ENCODE measurements around the gene ZKSCAN1. TPM values are rescaled to one million over a fixed set of nuclear protein-coding genes. Genes with fewer than 3 reads are reported as not detected.

The ZKSCAN1 gene
- total RNA-seq, 1 experiment from 2014 or later: 61.2 TPM

DNA sequence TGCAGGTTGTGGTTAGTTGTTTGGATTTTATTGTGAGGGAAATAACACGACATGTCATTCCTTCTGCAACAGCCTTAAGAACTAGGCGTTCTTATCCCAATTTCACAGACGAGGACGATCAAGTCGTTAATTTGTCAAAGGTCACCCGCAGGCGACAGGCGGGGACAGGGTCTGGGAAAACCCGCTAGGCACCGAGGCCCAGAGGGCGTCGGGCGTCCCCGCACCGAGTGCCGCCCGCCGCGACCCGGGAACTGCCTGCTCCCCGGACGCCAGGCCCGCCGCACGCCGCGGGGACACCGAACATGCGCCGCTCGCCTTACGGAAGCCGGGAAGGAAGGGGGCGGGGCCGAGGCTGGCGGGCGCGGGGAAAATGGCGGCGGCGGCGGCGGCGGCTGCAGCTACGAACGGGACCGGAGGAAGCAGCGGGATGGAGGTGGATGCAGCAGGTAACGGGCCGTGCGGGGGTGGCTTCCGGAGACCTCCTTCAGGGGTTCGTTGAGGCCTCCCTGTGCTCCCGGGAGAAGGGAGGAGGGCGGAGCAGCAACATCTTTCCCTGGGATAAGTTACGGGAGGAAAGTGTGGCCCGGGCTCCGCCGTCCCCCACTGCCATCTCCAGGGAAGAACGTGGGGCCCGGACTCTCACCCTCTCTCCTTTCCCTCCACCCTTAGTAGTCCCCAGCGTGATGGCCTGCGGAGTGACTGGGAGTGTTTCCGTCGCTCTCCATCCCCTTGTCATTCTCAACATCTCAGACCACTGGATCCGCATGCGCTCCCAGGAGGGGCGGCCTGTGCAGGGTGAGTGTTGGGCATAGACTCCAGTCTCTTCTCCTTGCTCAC lies 73.4 kb downstream of the ZKSCAN1 start, which contains the start of gene COPS6:
TSS of gene COPS6 (plus strand) at position 349 of the 837 bp plus-strand sequence. CDS start at position 371, 22 bp downstream.
- Histone ChIP-seq H3K4me2 (ENCODE audit: low read length) (peak within 1 kb of the TSS; percentile 83), H3K9me3 (ENCODE audit: control insufficient read depth in 1 of 2, insufficient read depth in 1 of 2, low read depth in 1 of 2, low read length in 2 of 2) (no peaks in the 10 kb centered on the region), H3K27ac (ENCODE audit: low read depth, low read length) (peak within 1 kb of the TSS; percentile 90), H3K4me3 (replicated peaks in 1 of 2; ENCODE audit: low read depth in 1 of 2, low read length in 2 of 2) (peak within 1 kb of the TSS; percentile 91 to 93), H3K27me3 (ENCODE audit: insufficient read depth, low read length) (no peaks in the 10 kb centered on the region), H2AFZ (ENCODE audit: low read depth, low read length, poor library complexity, severe bottlenecking) (no peak within 1 kb of the TSS), H3K4me1 (ENCODE audit: control insufficient read depth in 1 of 2, insufficient read depth in 2 of 2, low read length in 2 of 2) (peaks cover 8 to 38% of the 10 kb centered on the region in 2 experiments), H3K36me3 (ENCODE audit: control insufficient read depth in 1 of 2, insufficient read depth in 2 of 2, low read length in 2 of 2) (peaks cover 14 to 33% of the 10 kb centered on the region in 2 experiments; a peak in 3 of 4 replicates), H3K79me2 (ENCODE audit: insufficient read depth, low read length) (peaks cover 24% of the 10 kb centered on the region), H4K20me1 (ENCODE audit: insufficient read depth) (peaks cover 3% of the 10 kb centered on the region; the same call in 1 of the 2 replicates), H3K9me2 (ENCODE audit: insufficient read depth) (no peaks in the 10 kb centered on the region), H3K9ac (ENCODE audit: low read length) (peak within 1 kb of the TSS; percentile 94)
- DNase-seq (ENCODE audit: low read depth, low spot score): no peak
- intact Hi-C loops (cut with micrococcal nuclease): loop anchor here (1.0 kb wide), 1 partner anchor 11 kb away; no protein-coding TSS in a partner anchor
- BruUV-seq (replicated peaks): no TSS peak
- RAD21 ChIA-PET (ENCODE audit: low non-redundant PET in 1 of 2, low total read pairs in 2 of 2, uncharacterized antibody in 2 of 2, unreplicated experiment in 2 of 2): interaction anchor here in 1 of 2 experiments (0.6 kb wide), 1 partner anchor 185 kb away, joined by 3 read pairs; no protein-coding TSS in a partner anchor
- CTCF ChIA-PET: interaction anchor here (1.5 kb wide), 1 partner anchor 13 kb away, joined by 4 read pairs; the partner anchor contains the start of genes AP4M1 and MCM7
- peak; percentile 45 for ATAC-seq
- POLR2A ChIA-PET: interaction anchor here (1.7 kb wide), 1 partner anchor 13 kb away, joined by 11 read pairs; the partner anchor contains the start of genes AP4M1 and MCM7
- TF ChIP-seq ZNF274 (IDR thresholded peaks at IDR 0.05; ENCODE audit: low read depth, low read length): no peak
- peak; percentile 96 for TF ChIP-seq POLR2AphosphoS5 (IDR thresholded peaks at IDR 0.05; ENCODE audit: low read depth, low read length)
- no peak for TF ChIP-seq TCF7L2 (IDR thresholded peaks at IDR 0.05; ENCODE audit: borderline replicate concordance, extremely low read depth, insufficient read depth, insufficient read length)
- TF ChIP-seq YY1 (IDR thresholded peaks at IDR 0.05; ENCODE audit: extremely low read depth, insufficient replicate concordance, low read depth, low read length): peak; percentile 96
- no peak for TF ChIP-seq REST (IDR thresholded peaks at IDR 0.05; ENCODE audit: low read depth)
- no peak for TF ChIP-seq CTCF (IDR thresholded peaks at IDR 0.05 in 2 of 3, conservative IDR thresholded peaks at IDR 0.05 in 1 of 3; ENCODE audit: borderline replicate concordance in 1 of 3, insufficient read depth in 1 of 3, low read depth in 2 of 3, low read length in 2 of 3)
- TF ChIP-seq, protein P1, sequence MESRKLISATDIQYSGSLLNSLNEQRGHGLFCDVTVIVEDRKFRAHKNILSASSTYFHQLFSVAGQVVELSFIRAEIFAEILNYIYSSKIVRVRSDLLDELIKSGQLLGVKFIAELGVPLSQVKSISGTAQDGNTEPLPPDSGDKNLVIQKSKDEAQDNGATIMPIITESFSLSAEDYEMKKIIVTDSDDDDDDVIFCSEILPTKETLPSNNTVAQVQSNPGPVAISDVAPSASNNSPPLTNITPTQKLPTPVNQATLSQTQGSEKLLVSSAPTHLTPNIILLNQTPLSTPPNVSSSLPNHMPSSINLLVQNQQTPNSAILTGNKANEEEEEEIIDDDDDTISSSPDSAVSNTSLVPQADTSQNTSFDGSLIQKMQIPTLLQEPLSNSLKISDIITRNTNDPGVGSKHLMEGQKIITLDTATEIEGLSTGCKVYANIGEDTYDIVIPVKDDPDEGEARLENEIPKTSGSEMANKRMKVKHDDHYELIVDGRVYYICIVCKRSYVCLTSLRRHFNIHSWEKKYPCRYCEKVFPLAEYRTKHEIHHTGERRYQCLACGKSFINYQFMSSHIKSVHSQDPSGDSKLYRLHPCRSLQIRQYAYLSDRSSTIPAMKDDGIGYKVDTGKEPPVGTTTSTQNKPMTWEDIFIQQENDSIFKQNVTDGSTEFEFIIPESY (IDR thresholded peaks at IDR 0.05; ENCODE audit: extremely low read depth, insufficient replicate concordance, low read length): peak; percentile 78
- no peak for TF ChIP-seq MAX (IDR thresholded peaks at IDR 0.05)
- TF ChIP-seq POLR2A (IDR thresholded peaks at IDR 0.05; ENCODE audit: borderline replicate concordance, extremely low read depth, insufficient read depth, insufficient read length): peak; percentile 88
- no peak for TF ChIP-seq RAD21 (IDR thresholded peaks at IDR 0.05; ENCODE audit: low read depth)
- no peak for TF ChIP-seq SP1 (IDR thresholded peaks at IDR 0.05; ENCODE audit: low read depth)
- TF ChIP-seq EGR1 (IDR thresholded peaks at IDR 0.05; ENCODE audit: low read depth): no peak
- no peak for TF ChIP-seq ELF1 (IDR thresholded peaks at IDR 0.05; ENCODE audit: borderline replicate concordance, low read depth)
- TF ChIP-seq SRF (IDR thresholded peaks at IDR 0.05; ENCODE audit: low read depth): no peak
- TF ChIP-seq EZH2phosphoT487 (IDR thresholded peaks at IDR 0.05; ENCODE audit: borderline replicate concordance): no peak
- TF ChIP-seq ZFX (IDR thresholded peaks at IDR 0.05): peak; percentile 83
- no peak for TF ChIP-seq CEBPB (IDR thresholded peaks at IDR 0.05; ENCODE audit: low read depth)
- no peak for TF ChIP-seq FOSL1 (IDR thresholded peaks at IDR 0.05; ENCODE audit: low read depth)
